H9 (cell line): Measurements from ENCODE around the gene CAMK2N1. TPM values are rescaled to one million over a fixed set of nuclear protein-coding genes. Genes with fewer than 3 reads are reported as not detected.

ENCODE experiments used
- DNase-seq: peaks from one replicate; pipeline ENCODE4 v3.0.0-alpha.2; 2017
- H2AFZ ChIP-seq: one replicate; pipeline ENCODE4 v1.6.1; 2013; ENCODE audit warnings: mild to moderate bottlenecking, low read length, control low read depth, moderate library complexity
- H2AK5ac ChIP-seq: 2 replicates; pipeline ENCODE4 v1.6.1; 2013; ENCODE audit warnings: low read length, control low read depth, mixed read lengths; ENCODE audit not compliant: insufficient read length
- H2BK120ac ChIP-seq: one replicate; pipeline ENCODE4 v1.6.1; 2013; ENCODE audit warnings: low read depth, mild to moderate bottlenecking, low read length, control low read depth, inconsistent platforms; ENCODE audit not compliant: poor library complexity, severe bottlenecking
- H2BK12ac ChIP-seq: 2 replicates; pipeline ENCODE4 v1.6.1; 2013; ENCODE audit warnings: low read length, control low read depth, mixed read lengths, low read depth; ENCODE audit not compliant: insufficient read length
- H2BK15ac ChIP-seq: 2 replicates; pipeline ENCODE4 v1.6.1; 2013; ENCODE audit warnings: low read depth, low read length, control low read depth
- H2BK20ac ChIP-seq: one replicate; pipeline ENCODE4 v1.6.1; 2013; ENCODE audit warnings: low read depth, mild to moderate bottlenecking, low read length, control low read depth, inconsistent platforms; ENCODE audit not compliant: poor library complexity, severe bottlenecking
- H2BK5ac ChIP-seq: 2 replicates; pipeline ENCODE4 v1.6.1; 2013; ENCODE audit warnings: low read length, control low read depth, mixed read lengths; ENCODE audit not compliant: insufficient read length
- H3K14ac ChIP-seq: 2 replicates; pipeline ENCODE4 v1.6.1; 2013; ENCODE audit warnings: low read length, control low read depth; ENCODE audit not compliant: insufficient read depth
- H3K18ac ChIP-seq: 2 replicates; pipeline ENCODE4 v1.6.1; 2013; ENCODE audit warnings: low read depth, mild to moderate bottlenecking, mixed read lengths, low read length, control low read depth; ENCODE audit not compliant: insufficient read length
- H3K23ac ChIP-seq: 2 replicates; pipeline ENCODE4 v1.6.1; 2013; ENCODE audit warnings: low read length, control low read depth, mixed read lengths, low read depth; ENCODE audit not compliant: insufficient read length
- H3K23me2 ChIP-seq: 2 replicates; pipeline ENCODE4 v1.6.1; 2013; ENCODE audit warnings: low read depth, mild to moderate bottlenecking, mixed read lengths, low read length, control low read depth; ENCODE audit not compliant: insufficient read length, poor library complexity, severe bottlenecking
- H3K27ac ChIP-seq: 2 replicates; pipeline ENCODE4 v1.5.1; 2013; ENCODE audit warnings: low read length, control low read depth, mixed read lengths, low read depth; ENCODE audit not compliant: insufficient read length
- H3K27me3 ChIP-seq: 2 replicates; pipeline ENCODE4 v1.6.1; 2013; ENCODE audit warnings: low read length, control low read depth, inconsistent platforms; ENCODE audit not compliant: insufficient read depth
- H3K4ac ChIP-seq: 2 replicates; pipeline ENCODE4 v1.6.1; 2013; ENCODE audit warnings: low read depth, mild to moderate bottlenecking, control low read depth, inconsistent platforms, low read length, moderate library complexity
- H3K4me1 ChIP-seq: 2 replicates; pipeline ENCODE4 v1.6.1; 2013; ENCODE audit warnings: low read length, control low read depth, inconsistent platforms; ENCODE audit not compliant: insufficient read depth
- H3K4me2 ChIP-seq: 2 replicates; pipeline ENCODE4 v1.6.1; 2013; ENCODE audit warnings: low read length, control low read depth, mixed read lengths; ENCODE audit not compliant: insufficient read length, insufficient read depth
- H3K56ac ChIP-seq: 2 replicates; pipeline ENCODE4 v1.6.1; 2013; ENCODE audit warnings: low read depth, mild to moderate bottlenecking, mixed read lengths, low read length, control low read depth; ENCODE audit not compliant: insufficient read length
- H3K79me1 ChIP-seq: 2 replicates; pipeline ENCODE4 v1.6.1; 2013; ENCODE audit warnings: low read depth, mild to moderate bottlenecking, moderate library complexity, low read length, control low read depth, inconsistent platforms; ENCODE audit not compliant: insufficient read depth, poor library complexity, severe bottlenecking
- H3K79me2 ChIP-seq: 2 replicates; pipeline ENCODE4 v1.6.1; 2013; ENCODE audit warnings: low read length, control low read depth, inconsistent platforms; ENCODE audit not compliant: insufficient read depth
- H3K9ac ChIP-seq: 2 replicates; pipeline ENCODE4 v1.6.1; 2013; ENCODE audit warnings: low read length, control low read depth, mixed read lengths; ENCODE audit not compliant: insufficient read length; ENCODE audit errors: extremely low read depth
- H3K9me3 ChIP-seq: one replicate; pipeline ENCODE4 v1.6.1; 2013; ENCODE audit warnings: low read depth, low read length, inconsistent platforms; ENCODE audit not compliant: control insufficient read depth
- H3T11ph ChIP-seq: one replicate; pipeline ENCODE4 v1.6.1; 2013; ENCODE audit warnings: mild to moderate bottlenecking, low read length, control low read depth, inconsistent platforms
- H4K20me1 ChIP-seq: one replicate; pipeline ENCODE4 v1.6.1; 2013; ENCODE audit not compliant: control insufficient read depth, insufficient read length, insufficient read depth
- H4K5ac ChIP-seq: 2 replicates; pipeline ENCODE4 v1.6.1; 2013; ENCODE audit warnings: low read depth, mild to moderate bottlenecking, mixed read lengths, low read length, control low read depth; ENCODE audit not compliant: insufficient read length
- H4K8ac ChIP-seq: replicated peaks from 2 replicates; pipeline ENCODE4 v1.6.1; 2013; ENCODE audit warnings: low read length, control low read depth, mixed read lengths, low read depth; ENCODE audit not compliant: insufficient read length
- H4K91ac ChIP-seq: 2 replicates; pipeline ENCODE4 v1.6.1; 2013; ENCODE audit warnings: low read depth, mild to moderate bottlenecking, moderate library complexity, mixed read lengths, low read length, control low read depth; ENCODE audit not compliant: insufficient read length
- H3K27ac Mint-ChIP-seq, 3 experiments: 2 replicates in 2 of 3; 3 replicates in 1 of 3; pipeline ENCODE4 v1.8.0; 2020 to 2021; ENCODE audit warnings: mixed read lengths in 3 of 3, mild to moderate bottlenecking in 1 of 3, moderate library complexity in 1 of 3
- H3K27me3 Mint-ChIP-seq: 2 replicates; pipeline ENCODE4 v1.8.0; 2021; ENCODE audit warnings: low read depth, mild to moderate bottlenecking, moderate library complexity, mixed read lengths
- H3K36me3 Mint-ChIP-seq, 3 experiments: 2 replicates in 2 of 3; 3 replicates in 1 of 3; pipeline ENCODE4 v1.8.0; 2020 to 2021; ENCODE audit warnings: low read depth in 3 of 3, mixed read lengths in 3 of 3; ENCODE audit not compliant: insufficient read depth in 1 of 3
- H3K4me1 Mint-ChIP-seq, 2 experiments: 2 replicates each; pipeline ENCODE4 v1.8.0; 2020; ENCODE audit warnings: mixed read lengths in 2 of 2
- H3K4me3 Mint-ChIP-seq, 2 experiments: 2 replicates in 1 of 2; 3 replicates in 1 of 2; pipeline ENCODE4 v1.8.0; 2020 to 2021; ENCODE audit warnings: mild to moderate bottlenecking in 2 of 2, mixed read lengths in 2 of 2, moderate library complexity in 1 of 2
- H3K9me3 Mint-ChIP-seq, 2 experiments: 2 replicates in 1 of 2; 3 replicates in 1 of 2; pipeline ENCODE4 v1.8.0; 2020; ENCODE audit warnings: mild to moderate bottlenecking in 2 of 2, mixed read lengths in 2 of 2, moderate library complexity in 1 of 2
- WGBS: extraction: QIAGEN DNeasy Blood & Tissue Kit; methylation state at CpG from one replicate; pipeline ENCODE4 v1.1.7; 2013; ENCODE audit warnings: missing lambda C conversion rate, low lambda C conversion rate, mixed read lengths; ENCODE audit not compliant: insufficient read length; ENCODE audit errors: extremely low coverage; 5-methylcytosine and 5-hydroxymethylcytosine counted together
- total RNA-seq: library from RNA; stranded (reverse); gene quantifications from 2 replicates; pipeline ENCODE4 v1.2.1, GENCODE V29; 2021
- TF ChIP-seq, protein P1 (sequence below): fragments of 200-600 bp; sonication (generic); conservative IDR thresholded peaks from 3 replicates; pipeline ENCODE4 v1.8.0; 2021; ENCODE audit warnings: antibody characterized with exemption, mild to moderate bottlenecking

CAMK2N1 gene
- total RNA-seq, 1 experiment from 2014 or later: 1.2 TPM

DNA sequence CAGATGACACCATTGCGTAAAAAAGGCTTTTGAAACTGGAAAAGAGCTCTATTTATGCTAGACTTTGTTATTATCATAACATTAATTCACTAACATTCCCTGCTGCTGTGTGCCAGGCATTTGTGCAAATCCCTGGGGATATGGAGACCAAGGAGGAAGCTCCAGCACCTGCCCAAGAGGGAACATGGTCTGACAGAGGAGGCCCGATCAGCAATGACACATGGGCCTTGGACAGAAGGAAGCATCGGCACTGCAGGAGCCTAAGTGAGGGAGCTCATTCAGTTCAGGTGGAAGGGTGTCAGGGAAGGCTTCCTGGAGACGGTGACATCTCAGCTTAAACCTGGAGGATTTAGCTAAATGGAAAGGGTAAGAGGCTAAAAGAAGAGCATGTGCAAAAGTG is 13.9 kb downstream of the CAMK2N1 start:
- H4K5ac ChIP-seq: no peak overlapping the region
- H3K4ac ChIP-seq: no peak overlapping the region
- H3K9me3 ChIP-seq: no peaks in the 10 kb centered on the region
- DNase-seq: no peak
- no peaks in the 10 kb centered on the region for H3K36me3 Mint-ChIP-seq
- H3K14ac ChIP-seq: no peak overlapping the region
- H3T11ph ChIP-seq: no peak overlapping the region
- H3K4me2 ChIP-seq: no peak overlapping the region
- peaks cover 7% of the 10 kb centered on the region; the same call in 1 of the 2 replicates for H3K4me1 ChIP-seq
- H2BK5ac ChIP-seq: no peak overlapping the region
- no peak overlapping the region for H3K27ac Mint-ChIP-seq
- H2BK20ac ChIP-seq: no peak overlapping the region
- peaks cover 23 to 26% of the 10 kb centered on the region in 2 experiments for H3K4me1 Mint-ChIP-seq
- H3K18ac ChIP-seq: no peak overlapping the region
- no peaks in the 10 kb centered on the region for H4K20me1 ChIP-seq
- H3K79me2 ChIP-seq: no peaks in the 10 kb centered on the region
- H3K79me1 ChIP-seq: no peaks in the 10 kb centered on the region
- H2BK120ac ChIP-seq: no peak overlapping the region
- peaks cover 59% of the 10 kb centered on the region for H3K27me3 Mint-ChIP-seq
- no peak overlapping the region for H3K27ac ChIP-seq
- no peaks in the 10 kb centered on the region; the same call in 1 of the 2 replicates for H3K27me3 ChIP-seq
- no peak overlapping the region for H4K91ac ChIP-seq
- no peak overlapping the region for H2AFZ ChIP-seq
- H3K56ac ChIP-seq: no peak overlapping the region
- no peak overlapping the region for H3K9ac ChIP-seq
- no peaks in the 10 kb centered on the region for H3K23me2 ChIP-seq
- TF ChIP-seq, protein P1, sequence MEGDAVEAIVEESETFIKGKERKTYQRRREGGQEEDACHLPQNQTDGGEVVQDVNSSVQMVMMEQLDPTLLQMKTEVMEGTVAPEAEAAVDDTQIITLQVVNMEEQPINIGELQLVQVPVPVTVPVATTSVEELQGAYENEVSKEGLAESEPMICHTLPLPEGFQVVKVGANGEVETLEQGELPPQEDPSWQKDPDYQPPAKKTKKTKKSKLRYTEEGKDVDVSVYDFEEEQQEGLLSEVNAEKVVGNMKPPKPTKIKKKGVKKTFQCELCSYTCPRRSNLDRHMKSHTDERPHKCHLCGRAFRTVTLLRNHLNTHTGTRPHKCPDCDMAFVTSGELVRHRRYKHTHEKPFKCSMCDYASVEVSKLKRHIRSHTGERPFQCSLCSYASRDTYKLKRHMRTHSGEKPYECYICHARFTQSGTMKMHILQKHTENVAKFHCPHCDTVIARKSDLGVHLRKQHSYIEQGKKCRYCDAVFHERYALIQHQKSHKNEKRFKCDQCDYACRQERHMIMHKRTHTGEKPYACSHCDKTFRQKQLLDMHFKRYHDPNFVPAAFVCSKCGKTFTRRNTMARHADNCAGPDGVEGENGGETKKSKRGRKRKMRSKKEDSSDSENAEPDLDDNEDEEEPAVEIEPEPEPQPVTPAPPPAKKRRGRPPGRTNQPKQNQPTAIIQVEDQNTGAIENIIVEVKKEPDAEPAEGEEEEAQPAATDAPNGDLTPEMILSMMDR: no peak
- no peak overlapping the region for H4K8ac ChIP-seq
- H3K9me3 Mint-ChIP-seq: no peaks in the 10 kb centered on the region; a peak in 1 of 5 replicates
- no CpG with 5 or more reads among the region's 4 CpGs for WGBS
- no peak overlapping the region for H2BK15ac ChIP-seq
- no peak overlapping the region for H2BK12ac ChIP-seq
- H3K4me3 Mint-ChIP-seq: no peak overlapping the region
- H2AK5ac ChIP-seq: no peak overlapping the region
- H3K23ac ChIP-seq: no peak overlapping the region
